Osteoblast (primary cell): ENCODE data around the gene SLC27A2. TPM values are rescaled to one million over a fixed set of nuclear protein-coding genes. Genes with fewer than 3 reads are reported as not detected.
"Not testable (repeated sequence)": the region's sequence is repeated elsewhere in the genome, so short reads cannot be mapped to it uniquely, and the experiment has no call there.

Source experiments
- DNase-seq: peaks from one replicate; pipeline ENCODE4 v3.0.0; 2011; ENCODE audit warnings: low spot score, mixed read lengths; ENCODE audit not compliant: insufficient read length; ENCODE audit errors: missing footprints
- H2AFZ ChIP-seq: 2 replicates; pipeline ENCODE4 v1.6.0; 2011; ENCODE audit warnings: mild to moderate bottlenecking, low read length
- H3K27ac ChIP-seq: 2 replicates; pipeline ENCODE4 v1.5.1; 2011; ENCODE audit warnings: mild to moderate bottlenecking, low read depth, low read length, moderate library complexity
- H3K27me3 ChIP-seq: 2 replicates; pipeline ENCODE4 v1.6.0; 2012; ENCODE audit warnings: mild to moderate bottlenecking, control low read depth, inconsistent platforms, low read length, moderate library complexity; ENCODE audit not compliant: insufficient read depth
- H3K36me3 ChIP-seq: 2 replicates; pipeline ENCODE4 v1.5.1; 2011; ENCODE audit warnings: mild to moderate bottlenecking, low read length, control low read depth, moderate library complexity; ENCODE audit not compliant: insufficient read depth
- H3K4me1 ChIP-seq: 2 replicates; pipeline ENCODE4 v1.5.1; 2011; ENCODE audit warnings: mild to moderate bottlenecking, low read length, control low read depth, moderate library complexity; ENCODE audit not compliant: insufficient read depth
- H3K4me2 ChIP-seq: 2 replicates; pipeline ENCODE4 v1.6.0; 2011; ENCODE audit warnings: mild to moderate bottlenecking, low read length; ENCODE audit not compliant: insufficient read depth
- H3K4me3 ChIP-seq: fragments of 200-600 bp; sonication (generic); 3 replicates; pipeline ENCODE4 v1.5.1; 2012; ENCODE audit warnings: mild to moderate bottlenecking, low read length, inconsistent platforms; ENCODE audit not compliant: insufficient read depth
- H3K79me2 ChIP-seq: 2 replicates; pipeline ENCODE4 v1.6.0; 2012; ENCODE audit warnings: mild to moderate bottlenecking, low read length, control low read depth, inconsistent platforms; ENCODE audit not compliant: insufficient read depth
- H3K9me3 ChIP-seq: 2 replicates; pipeline ENCODE4 v1.5.1; 2011; ENCODE audit warnings: low read depth, low read length, control low read depth
- H4K20me1 ChIP-seq: 2 replicates; pipeline ENCODE4 v1.6.0; 2012; ENCODE audit warnings: mild to moderate bottlenecking, low read length, control low read depth; ENCODE audit not compliant: insufficient read depth
- CTCF ChIP-seq: IDR thresholded peaks from 2 replicates; pipeline ENCODE4 v1.5.1; 2011; ENCODE audit warnings: mild to moderate bottlenecking, low read depth, low read length, moderate library complexity; ENCODE audit errors: extremely low read depth
- total RNA-seq: library from RNA; depleted of rRNA; stranded (reverse); fragments of >200 nt; gene quantifications from 2 replicates; pipeline ENCODE4 v1.2.3, GENCODE V29; 2012

The SLC27A2 gene
- total RNA-seq, 1 donor: not detected

- Histone ChIP-seq H3K4me1 (peaks cover 3% of the 10 kb centered on the region), H3K79me2 (no peaks in the 10 kb centered on the region), H3K27me3 (peaks cover 28% of the 10 kb centered on the region), H3K4me2 (no peak overlapping the region), H3K27ac (no peak overlapping the region), H4K20me1 (no peaks in the 10 kb centered on the region), H3K36me3 (no peaks in the 10 kb centered on the region), H3K9me3 (no peaks in the 10 kb centered on the region), H3K4me3 (no peak overlapping the region), H2AFZ (no peak overlapping the region)
- DNase-seq: no peak
- TF ChIP-seq CTCF: no peak
These were observed 4.8 kb downstream of the SLC27A2 start for GRCh38 chr15:50186752-50187151.

- no peaks in the 10 kb centered on the region for H3K79me2 ChIP-seq
- no peak for TF ChIP-seq CTCF
- no peaks in the 10 kb centered on the region for H4K20me1 ChIP-seq
- no peak overlapping the region for H3K27ac ChIP-seq
- H3K4me3 ChIP-seq: no peak overlapping the region
- DNase-seq: no peak
- no peaks in the 10 kb centered on the region for H3K9me3 ChIP-seq
- no peak overlapping the region for H3K4me2 ChIP-seq
- peaks cover 20% of the 10 kb centered on the region for H3K27me3 ChIP-seq
- H3K4me1 ChIP-seq: no peaks in the 10 kb centered on the region
- no peak overlapping the region for H2AFZ ChIP-seq
- no peaks in the 10 kb centered on the region for H3K36me3 ChIP-seq
These were observed 5.5 kb downstream of the SLC27A2 start for GRCh38 chr15:50187525-50187924.

GRCh38 chr15:50187997-50188396 is 6.0 kb downstream of the SLC27A2 start:
- H3K9me3 ChIP-seq: no peaks in the 10 kb centered on the region
- H4K20me1 ChIP-seq: no peaks in the 10 kb centered on the region
- H3K36me3 ChIP-seq: no peaks in the 10 kb centered on the region
- no peak for TF ChIP-seq CTCF
- H3K79me2 ChIP-seq: no peaks in the 10 kb centered on the region
- peaks cover 16% of the 10 kb centered on the region for H3K27me3 ChIP-seq
- no peaks in the 10 kb centered on the region for H3K4me1 ChIP-seq
- no peak overlapping the region for H3K27ac ChIP-seq
- DNase-seq: no peak
- no peak overlapping the region for H3K4me2 ChIP-seq
- H3K4me3 ChIP-seq: no peak overlapping the region
- no peak overlapping the region for H2AFZ ChIP-seq

- not testable (repeated sequence) for H2AFZ ChIP-seq, DNase-seq, H3K4me3 ChIP-seq, H3K79me2 ChIP-seq, H3K36me3 ChIP-seq, H3K27ac ChIP-seq, H4K20me1 ChIP-seq, H3K9me3 ChIP-seq, H3K4me1 ChIP-seq, H3K4me2 ChIP-seq
- H3K27me3 ChIP-seq: peaks cover 14% of the 10 kb centered on the region
These were observed 6.8 kb downstream of the SLC27A2 start for GRCh38 chr15:50188793-50189192.
